ENCODE results near the gene LAMA1. TPM values are rescaled to one million over a fixed set of nuclear protein-coding genes. Genes with fewer than 3 reads are reported as not detected.
A peak's percentile ranks its signal among the peaks of the same experiment; 100 is the strongest.

Gene LAMA1
- polyA plus RNA-seq, 3 donors: 75.1 to 106 (median 90.0) TPM

DNA sequence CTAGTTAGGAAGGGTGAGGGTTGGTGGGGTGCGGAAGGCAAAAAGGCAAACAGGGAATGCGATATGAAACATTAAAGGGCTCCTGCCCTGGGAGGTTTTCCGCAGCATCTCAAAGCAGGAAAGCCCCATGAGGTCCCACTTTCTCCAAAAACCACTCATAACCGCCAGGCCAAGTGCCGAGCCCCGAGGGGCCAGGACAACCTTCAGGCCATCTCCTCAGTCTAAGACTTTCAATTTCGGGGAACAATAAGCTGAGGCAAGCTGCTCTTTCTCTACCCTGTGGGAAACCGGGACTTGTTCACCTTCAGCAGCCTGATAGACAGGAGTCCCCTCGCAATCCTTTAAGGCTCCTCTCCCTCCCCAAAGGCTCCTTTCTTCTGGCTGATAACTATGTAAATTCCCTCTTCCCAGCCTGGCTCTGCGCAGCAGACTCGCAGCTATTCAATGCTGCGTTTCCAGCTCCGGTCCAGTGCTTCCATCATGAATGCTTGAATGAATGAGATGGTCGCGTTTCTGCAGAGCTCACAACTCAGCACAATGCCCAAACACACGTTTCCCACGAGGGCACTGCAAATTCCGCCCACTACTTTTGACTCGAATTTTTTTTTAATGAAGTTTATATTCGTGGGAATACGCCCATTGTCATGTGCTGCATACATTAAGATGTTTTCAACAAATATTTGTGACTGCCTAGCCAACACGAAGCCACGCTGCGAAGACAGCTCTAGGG lies 1.4 kb downstream of the LAMA1 start:
- peak; percentile 63 for DNase-seq

- no peak for DNase-seq
Observed at GRCh38 chr18:7112936-7113335, 4.7 kb downstream of the LAMA1 start.

- DNase-seq: no peak
Observed at GRCh38 chr18:7111134-7111533, 6.5 kb downstream of the LAMA1 start.

DNA sequence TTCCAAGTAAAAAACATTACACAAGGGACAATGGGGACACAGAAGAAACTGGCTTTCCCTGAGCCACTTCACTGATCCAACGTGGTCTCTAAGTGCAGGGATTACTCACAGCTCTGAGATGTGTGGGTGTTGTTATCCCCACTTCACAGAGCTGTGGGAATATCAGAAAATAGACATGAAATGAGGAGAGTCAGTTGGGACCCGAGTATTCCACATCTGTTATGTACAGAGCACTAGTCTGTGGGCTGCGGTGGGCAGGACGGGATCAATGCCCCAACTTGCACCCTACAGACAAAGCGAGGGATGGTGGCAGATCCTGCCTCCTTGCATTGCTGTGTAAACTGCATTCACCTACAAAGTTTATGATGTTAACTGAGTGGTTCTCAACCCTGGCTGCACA lies 11.7 kb downstream of the LAMA1 start:
- no peak for DNase-seq

GRCh38 chr18:7105268-7105667 lies 12.3 kb downstream of the LAMA1 start:
- DNase-seq: no peak

DNA sequence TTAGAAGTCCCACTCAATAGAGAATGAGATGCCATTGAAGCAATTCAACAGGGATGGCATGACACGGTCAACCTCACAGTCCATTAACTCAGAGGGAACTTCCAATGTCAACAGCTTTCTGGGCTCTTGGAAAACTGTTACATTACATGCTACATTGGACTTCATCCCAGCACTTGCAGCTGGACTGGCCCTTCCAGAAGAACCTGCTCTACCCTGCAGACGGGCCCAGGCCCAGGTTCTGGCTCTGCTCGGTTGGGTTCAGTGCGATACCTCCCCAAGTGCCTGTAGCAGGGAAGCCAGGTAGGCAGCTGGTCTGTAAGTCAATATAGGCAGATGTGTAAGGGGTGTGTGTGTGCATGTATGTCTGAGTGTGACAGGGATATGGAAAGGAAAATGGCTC lies 12.9 kb downstream of the LAMA1 start:
- DNase-seq: no peak

GRCh38 chr18:7102131-7102530 lies 15.5 kb downstream of the LAMA1 start:
- no peak for DNase-seq

DNA sequence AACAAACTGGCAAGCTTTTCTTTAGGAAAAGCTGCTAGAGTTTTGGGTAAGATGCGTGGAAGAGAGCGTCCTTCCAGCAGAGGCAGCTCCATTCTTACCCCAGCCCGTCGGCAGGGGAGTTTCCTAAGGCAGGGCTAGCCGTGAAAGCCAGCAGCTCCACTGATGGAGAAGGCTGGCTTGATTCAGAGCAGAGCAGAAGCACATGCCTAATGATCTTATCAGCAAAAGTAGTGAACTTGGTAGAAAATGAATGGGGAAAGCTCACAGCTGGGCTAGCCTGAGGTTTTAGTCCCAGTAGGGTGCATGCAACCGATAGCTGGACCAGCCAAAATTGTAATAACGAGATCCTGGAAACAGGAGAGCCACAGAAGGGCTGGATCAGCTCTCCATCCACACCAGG lies 20.8 kb downstream of the LAMA1 start:
- DNase-seq: no peak

GRCh38 chr18:7094427-7094826 lies 23.2 kb downstream of the LAMA1 start:
- DNase-seq: no peak

DNA sequence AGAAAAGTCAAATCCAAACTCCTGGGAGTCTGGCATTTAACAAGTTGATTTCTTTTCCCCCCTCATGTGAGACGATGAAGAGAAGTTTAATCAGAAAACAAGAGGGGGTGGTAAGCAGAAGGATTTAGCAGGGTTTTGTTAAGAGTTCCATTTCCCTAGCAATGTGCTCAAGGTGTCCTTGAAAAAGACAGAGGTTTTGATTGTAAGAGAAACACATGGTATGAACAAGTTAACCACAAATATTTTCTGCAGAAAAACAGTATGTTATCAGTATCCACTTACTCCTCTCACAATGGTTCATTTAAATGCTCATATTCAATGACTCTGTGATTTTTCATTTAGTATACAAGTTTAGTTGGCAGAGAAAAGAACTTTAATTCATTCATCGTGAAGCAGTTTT lies 26.8 kb downstream of the LAMA1 start:
- DNase-seq: no peak

DNA sequence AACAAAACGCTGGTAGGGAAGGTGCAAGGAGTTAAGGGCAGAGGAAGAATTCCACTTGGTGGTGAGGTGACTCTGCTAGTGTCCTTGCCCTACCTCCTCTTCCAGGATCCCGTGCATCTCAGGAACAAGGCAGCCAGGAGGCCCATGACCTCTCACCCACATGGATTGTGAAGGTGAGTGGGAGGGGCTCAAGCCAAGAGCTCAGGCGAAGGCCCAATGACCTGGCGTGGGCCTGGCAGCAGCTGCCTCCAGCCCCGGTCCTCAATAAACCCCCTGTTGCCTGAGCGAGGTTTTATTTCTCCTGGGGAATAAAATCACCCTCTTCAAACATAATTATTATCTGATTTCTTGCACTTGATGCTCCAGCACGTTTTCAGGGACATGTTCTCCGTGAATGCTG lies 28.2 kb downstream of the LAMA1 start:
- no peak for DNase-seq

DNA sequence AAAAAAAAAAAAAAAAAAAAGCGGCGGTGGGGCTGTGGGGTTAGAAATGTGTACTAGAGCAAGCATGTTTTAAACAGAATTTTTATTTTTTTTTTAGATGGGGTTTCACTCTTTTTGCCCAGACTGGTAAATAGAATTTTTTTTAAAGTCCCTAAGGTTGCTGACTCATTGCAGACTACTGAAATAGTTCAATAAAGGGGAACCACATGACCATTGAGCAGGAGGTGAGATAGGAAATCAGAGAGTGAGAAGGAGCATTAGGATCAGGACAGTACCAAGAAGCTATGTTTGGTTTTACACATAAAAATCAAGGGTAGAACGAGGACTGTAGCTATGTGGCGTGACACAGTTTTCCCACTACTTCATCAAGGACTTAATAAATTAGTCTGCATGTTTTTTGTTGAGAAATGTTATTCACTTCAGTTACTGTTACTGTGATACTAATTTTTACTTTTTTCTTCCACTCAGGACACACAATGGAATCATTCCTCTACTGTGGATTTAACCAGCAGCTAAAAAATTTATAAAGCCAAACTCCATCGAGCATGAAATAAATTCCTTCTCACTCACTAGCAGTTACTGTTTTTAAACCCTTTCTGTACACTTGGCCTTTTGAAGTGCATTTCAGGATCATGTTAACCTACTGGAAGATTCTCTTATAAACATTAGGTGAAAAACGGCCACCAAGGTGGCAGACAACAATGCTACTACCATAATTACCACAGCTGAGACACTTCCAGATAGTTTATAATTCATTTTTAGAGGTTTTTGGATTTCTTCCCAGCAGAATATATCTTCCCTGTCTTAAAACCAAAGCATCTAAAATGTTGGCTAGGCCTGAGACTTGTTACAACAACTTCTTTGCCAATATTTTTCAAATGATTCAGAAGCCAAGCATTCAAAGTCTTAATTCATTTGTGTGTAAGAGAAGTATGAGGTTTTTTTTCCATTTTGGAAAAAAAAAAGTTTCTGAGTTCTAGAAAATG lies 33.2 kb downstream of the LAMA1 start:
- DNase-seq: no peak

GRCh38 chr18:7082671-7083070 lies 34.9 kb downstream of the LAMA1 start:
- DNase-seq: no peak

DNA sequence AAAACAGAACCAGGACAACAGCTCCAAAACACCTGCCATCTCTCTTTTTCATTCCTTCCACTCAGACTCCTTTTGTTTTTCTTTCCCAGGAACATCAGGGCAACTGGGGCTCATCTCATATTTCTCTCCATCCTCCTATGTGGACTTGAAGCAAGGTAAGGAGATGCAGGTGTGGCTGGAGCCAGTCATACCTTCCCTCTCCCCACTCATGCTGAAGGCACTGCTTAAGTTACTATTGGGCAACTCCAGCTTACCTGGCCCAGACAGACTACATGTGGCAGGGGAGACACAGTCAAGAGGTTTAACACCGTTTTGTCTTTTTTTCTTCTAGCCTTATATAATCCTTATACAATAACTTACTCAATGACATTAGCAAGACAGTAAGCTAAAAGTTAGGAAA lies 38.4 kb downstream of the LAMA1 start:
- no peak for DNase-seq

- DNase-seq: no peak
Observed at GRCh38 chr18:7072593-7072992, 45.0 kb downstream of the LAMA1 start.

DNA sequence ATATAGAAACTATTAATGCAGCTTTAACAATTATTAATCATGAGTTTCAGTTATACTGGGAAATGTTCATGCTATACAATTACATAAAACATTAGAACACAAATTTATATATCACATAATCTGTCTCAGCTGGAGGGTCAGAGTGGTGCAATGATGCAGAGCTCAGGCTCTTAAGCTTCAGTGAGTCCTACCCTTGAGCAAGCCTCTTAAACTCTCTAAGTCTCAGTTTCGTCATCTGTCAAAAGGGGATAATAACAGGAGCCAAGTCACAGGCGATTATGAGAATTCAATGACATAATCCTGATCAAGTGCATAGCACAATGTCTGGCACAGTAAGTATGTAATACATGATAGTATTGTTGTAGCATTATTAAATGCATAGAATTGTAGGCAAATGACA lies 46.0 kb downstream of the LAMA1 start:
- no peak for DNase-seq

GRCh38 chr18:7070466-7070865 lies 47.1 kb downstream of the LAMA1 start:
- DNase-seq: no peak

GRCh38 chr18:7068871-7069590 lies 48.6 kb downstream of the LAMA1 start:
- no peak for DNase-seq

GRCh38 chr18:7066965-7067555 lies 50.5 kb downstream of the LAMA1 start:
- no peak for DNase-seq

DNA sequence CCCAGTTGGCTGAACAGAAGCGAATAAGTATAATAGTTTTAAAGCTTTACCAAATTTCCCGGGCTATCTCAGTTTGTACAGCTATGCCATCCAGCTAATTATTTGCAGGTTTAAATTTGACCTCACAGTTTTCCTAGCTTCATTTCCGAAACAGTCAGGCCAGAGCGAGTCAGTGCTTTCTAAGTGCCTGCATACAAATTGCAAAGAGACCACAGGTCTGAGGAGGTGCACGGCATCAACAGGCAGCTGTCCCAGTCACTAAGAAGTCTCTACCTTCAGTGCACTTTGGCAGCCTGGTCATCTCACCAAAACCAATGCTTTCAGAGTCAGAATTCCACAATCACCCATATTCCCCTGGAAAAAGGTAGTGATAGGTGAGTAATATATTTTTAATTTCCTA lies 51.9 kb downstream of the LAMA1 start:
- DNase-seq: no peak

DNA sequence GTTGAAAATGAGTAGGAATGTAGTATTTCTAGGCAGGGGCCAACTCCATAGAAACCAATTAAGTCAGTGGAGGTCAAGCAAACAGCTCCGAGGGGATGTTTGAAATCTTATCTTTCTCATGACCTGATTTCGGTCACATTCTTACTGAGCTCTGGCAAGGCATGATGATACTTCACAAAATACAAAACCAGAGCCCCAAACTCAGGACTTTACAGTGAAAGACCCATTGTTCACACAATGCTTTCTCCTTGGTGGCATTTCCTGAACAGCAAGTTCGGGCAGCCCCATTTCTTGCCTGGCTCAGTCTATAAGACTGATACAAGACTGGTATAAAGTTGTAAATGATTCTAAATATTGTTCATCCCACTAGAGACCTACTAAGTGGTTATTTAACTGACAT lies 53.3 kb downstream of the LAMA1 start:
- DNase-seq: no peak

GRCh38 chr18:7062811-7063210 lies 54.8 kb downstream of the LAMA1 start:
- no peak for DNase-seq

Measured in renal pelvis (tissue), 4 donors.